Natural killer cell (primary cell): ENCODE results near the gene ZMIZ1. TPM values are rescaled to one million over a fixed set of nuclear protein-coding genes. Genes with fewer than 3 reads are reported as not detected.

Source experiments
- ATAC-seq, 3 donors: fragments of 150-1000 bp in 2 of 3; fragments of 200-7000 bp in 1 of 3; cut with Tn5 transposase; 1 replicate in 1 of 3; 2 replicates in 2 of 3; pipeline ENCODE4 v1.10.0; 2021; ENCODE audit warnings: mild to moderate bottlenecking in 2 of 3, moderate library complexity in 2 of 3
- DNase-seq, 2 donors: peaks; one replicate each; pipeline versions ENCODE4 v3.0.0 to v3.0.0-alpha.2; 2013 to 2021; ENCODE audit warnings: mixed read lengths in 1 of 2
- H3K27ac ChIP-seq: one replicate; pipeline ENCODE4 v1.5.1; 2013; ENCODE audit warnings: mild to moderate bottlenecking, low read length
- H3K27me3 ChIP-seq: one replicate; pipeline ENCODE4 v1.6.1; 2013; ENCODE audit warnings: low read length; ENCODE audit not compliant: control insufficient read depth, insufficient read depth
- H3K36me3 ChIP-seq: one replicate; pipeline ENCODE4 v1.6.1; 2013; ENCODE audit warnings: low read length; ENCODE audit not compliant: control insufficient read depth, insufficient read depth
- H3K4me1 ChIP-seq: one replicate; pipeline ENCODE4 v1.6.1; 2013; ENCODE audit warnings: low read length; ENCODE audit not compliant: control insufficient read depth, insufficient read depth
- H3K4me3 ChIP-seq: one replicate; pipeline ENCODE4 v1.5.1; 2013; ENCODE audit warnings: low read length
- H3K9me3 ChIP-seq: one replicate; pipeline ENCODE4 v1.6.1; 2013; ENCODE audit warnings: low read length; ENCODE audit not compliant: control insufficient read depth, insufficient read depth
- H3K27ac Mint-ChIP-seq, 2 donors: one replicate each; pipeline ENCODE4 v1.8.0; 2022; ENCODE audit warnings: mild to moderate bottlenecking in 2 of 2, mixed read lengths in 2 of 2, moderate library complexity in 1 of 2
- H3K27me3 Mint-ChIP-seq, 2 donors: one replicate each; pipeline ENCODE4 v1.8.0; 2022; ENCODE audit warnings: low read depth in 2 of 2, mixed read lengths in 2 of 2
- H3K36me3 Mint-ChIP-seq: one replicate; pipeline ENCODE4 v1.8.0; 2022; ENCODE audit warnings: mixed read lengths
- H3K4me1 Mint-ChIP-seq, 2 donors: one replicate each; pipeline ENCODE4 v1.8.0; 2022; ENCODE audit warnings: mixed read lengths in 2 of 2
- H3K4me3 Mint-ChIP-seq: one replicate; pipeline ENCODE4 v1.8.0; 2022; ENCODE audit warnings: mild to moderate bottlenecking, moderate library complexity, mixed read lengths
- H3K9me3 Mint-ChIP-seq, 2 donors: one replicate each; pipeline ENCODE4 v1.8.0; 2022; ENCODE audit warnings: mixed read lengths in 2 of 2
- WGBS: methylation state at CpG from one replicate; pipeline ENCODE4 v1.1.7; 2013; ENCODE audit warnings: missing lambda C conversion rate; ENCODE audit not compliant: insufficient coverage; 5-methylcytosine and 5-hydroxymethylcytosine counted together
- intact Hi-C: fragments of 100-400 bp; cut with micrococcal nuclease; formaldehyde crosslinking; loops from one replicate; pipeline ENCODE4 v1.14.2; 2022
- total RNA-seq, 4 donors: library from RNA; stranded (reverse); fragments of 120-200 nt in 1 of 4; gene quantifications; one replicate each; pipeline versions ENCODE4 v1.2.3 to v1.2.4, GENCODE V29; 2013 to 2022
- TF ChIP-seq, protein P1 (sequence below): fragments of 200-600 bp; IDR thresholded peaks from one replicate; pipeline ENCODE4 v1.8.0; 2022; ENCODE audit warnings: antibody characterized with exemption

ZMIZ1 gene
- total RNA-seq, 3 donors from 2014 or later (not counting 1 experiment from before 2014, with no cell fraction given), result 36.5 to 51.5 (median 37.9) TPM

DNA sequence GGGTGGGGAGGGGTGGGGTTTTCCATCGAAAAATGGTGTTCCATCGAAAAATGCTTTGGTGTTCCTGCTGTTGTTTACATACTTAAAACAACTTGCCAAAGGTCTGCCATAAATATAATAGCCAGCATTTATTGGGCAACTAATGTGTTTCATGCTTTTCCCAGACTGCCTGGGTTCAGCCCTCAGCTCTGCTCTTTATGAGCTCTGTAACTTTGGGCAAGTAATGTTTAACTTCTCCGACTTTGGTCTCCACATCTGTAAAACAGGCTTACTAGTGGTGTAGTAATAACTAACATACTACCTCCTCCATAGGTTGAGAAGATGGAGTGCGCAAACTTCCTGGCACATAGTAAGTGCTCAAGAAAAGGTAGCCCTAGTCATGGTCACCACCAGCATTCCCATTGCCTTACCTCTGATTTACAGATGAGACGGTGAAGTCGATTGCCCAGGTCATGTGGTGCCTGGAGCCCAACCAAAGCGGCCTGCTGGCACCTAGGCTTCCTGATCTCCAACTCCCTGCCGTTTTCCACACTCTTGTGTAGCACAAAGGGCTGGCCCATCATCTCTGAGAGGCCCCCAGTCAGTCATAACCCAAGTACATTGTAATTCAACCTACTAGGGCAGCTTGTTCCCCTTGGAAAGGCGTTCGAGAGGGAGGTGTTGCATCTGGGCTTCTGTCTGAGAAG is 8.9 kb downstream of the ZMIZ1 start:
- no peaks in the 10 kb centered on the region for H3K9me3 Mint-ChIP-seq
- ATAC-seq (no peak), DNase-seq (no peak)
- no peaks in the 10 kb centered on the region for H3K36me3 Mint-ChIP-seq
- no peak overlapping the region for H3K27ac Mint-ChIP-seq
- H3K27ac ChIP-seq, result no peak overlapping the region
- 88% methylated on average over 9 of the region's 10 CpGs for WGBS
- H3K27me3 ChIP-seq, result no peaks in the 10 kb centered on the region
- no peak overlapping the region for H3K4me3 ChIP-seq
- H3K27me3 Mint-ChIP-seq, result no peaks in the 10 kb centered on the region
- H3K4me1 Mint-ChIP-seq, result peaks cover 26 to 66% of the 10 kb centered on the region in 2 donors
- peaks cover 84% of the 10 kb centered on the region for H3K4me1 ChIP-seq
- no peaks in the 10 kb centered on the region for H3K36me3 ChIP-seq
- H3K4me3 Mint-ChIP-seq, result no peak overlapping the region
- TF ChIP-seq, protein P1, sequence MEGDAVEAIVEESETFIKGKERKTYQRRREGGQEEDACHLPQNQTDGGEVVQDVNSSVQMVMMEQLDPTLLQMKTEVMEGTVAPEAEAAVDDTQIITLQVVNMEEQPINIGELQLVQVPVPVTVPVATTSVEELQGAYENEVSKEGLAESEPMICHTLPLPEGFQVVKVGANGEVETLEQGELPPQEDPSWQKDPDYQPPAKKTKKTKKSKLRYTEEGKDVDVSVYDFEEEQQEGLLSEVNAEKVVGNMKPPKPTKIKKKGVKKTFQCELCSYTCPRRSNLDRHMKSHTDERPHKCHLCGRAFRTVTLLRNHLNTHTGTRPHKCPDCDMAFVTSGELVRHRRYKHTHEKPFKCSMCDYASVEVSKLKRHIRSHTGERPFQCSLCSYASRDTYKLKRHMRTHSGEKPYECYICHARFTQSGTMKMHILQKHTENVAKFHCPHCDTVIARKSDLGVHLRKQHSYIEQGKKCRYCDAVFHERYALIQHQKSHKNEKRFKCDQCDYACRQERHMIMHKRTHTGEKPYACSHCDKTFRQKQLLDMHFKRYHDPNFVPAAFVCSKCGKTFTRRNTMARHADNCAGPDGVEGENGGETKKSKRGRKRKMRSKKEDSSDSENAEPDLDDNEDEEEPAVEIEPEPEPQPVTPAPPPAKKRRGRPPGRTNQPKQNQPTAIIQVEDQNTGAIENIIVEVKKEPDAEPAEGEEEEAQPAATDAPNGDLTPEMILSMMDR, result no peak
- intact Hi-C loops, result no loop called here
- no peaks in the 10 kb centered on the region for H3K9me3 ChIP-seq

DNA sequence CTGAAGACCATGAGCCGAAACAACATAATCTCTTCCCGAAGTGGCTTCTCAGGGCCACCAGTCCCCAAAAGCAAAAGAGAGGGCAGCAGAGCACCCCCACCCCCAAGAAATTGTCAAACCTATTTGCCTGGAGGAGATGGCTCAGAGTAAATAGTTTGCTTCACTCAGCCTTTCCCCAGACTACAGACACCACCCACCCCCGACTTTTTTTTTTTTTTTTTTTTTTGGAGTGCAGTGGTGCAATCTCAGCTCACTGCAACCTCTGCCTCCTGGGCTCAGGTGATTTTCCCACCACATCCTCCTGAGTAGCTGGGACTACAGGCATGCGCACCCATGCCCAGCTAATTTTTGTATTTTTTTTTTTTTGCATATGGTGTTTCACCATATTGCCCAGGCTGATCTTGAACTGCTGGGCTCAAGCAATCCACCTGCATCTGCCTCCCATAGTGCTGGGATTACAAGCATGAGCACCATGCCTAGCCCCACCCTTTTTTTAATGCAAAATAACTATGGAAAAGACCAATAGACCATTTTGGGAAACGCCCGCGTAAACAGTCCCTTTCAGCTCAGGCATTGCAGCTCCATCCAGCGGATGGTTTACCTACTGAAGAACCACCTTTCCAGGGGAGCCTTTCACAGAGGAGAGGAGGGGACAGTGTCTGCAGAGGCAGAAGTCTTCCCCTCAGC is 9.7 kb downstream of the ZMIZ1 start:
- DNase-seq (no peak), ATAC-seq (no peak)
- no peak overlapping the region for H3K27ac Mint-ChIP-seq
- 87% methylated on average over 7 of the region's 8 CpGs for WGBS
- peaks cover 34 to 66% of the 10 kb centered on the region in 2 donors for H3K4me1 Mint-ChIP-seq
- H3K9me3 Mint-ChIP-seq, result no peaks in the 10 kb centered on the region
- peaks cover 84% of the 10 kb centered on the region for H3K4me1 ChIP-seq
- intact Hi-C loops, result no loop called here
- H3K9me3 ChIP-seq, result no peaks in the 10 kb centered on the region
- H3K27ac ChIP-seq, result no peak overlapping the region
- no peak overlapping the region for H3K4me3 ChIP-seq
- H3K4me3 Mint-ChIP-seq, result no peak overlapping the region
- no peaks in the 10 kb centered on the region for H3K36me3 Mint-ChIP-seq
- H3K27me3 Mint-ChIP-seq, result no peaks in the 10 kb centered on the region
- H3K27me3 ChIP-seq, result no peaks in the 10 kb centered on the region
- H3K36me3 ChIP-seq, result no peaks in the 10 kb centered on the region
- TF ChIP-seq, protein P1, result no peak

DNA sequence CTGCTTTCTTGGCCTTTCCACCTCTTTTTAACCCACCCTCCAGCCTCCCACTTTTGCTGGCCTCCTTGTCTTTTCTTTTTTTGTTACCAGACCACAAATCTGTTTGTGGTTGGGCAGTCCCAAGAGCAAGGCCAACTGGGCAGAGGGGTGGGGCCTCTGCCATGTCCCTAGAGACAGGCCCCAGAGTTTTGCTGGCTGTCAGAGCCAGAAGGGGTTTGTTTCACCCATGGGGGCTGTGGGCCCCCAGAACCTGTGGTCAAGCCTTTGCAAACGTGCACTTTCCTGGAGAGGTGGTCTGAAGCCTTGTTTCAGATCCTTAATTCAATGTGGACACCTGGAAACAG is 10.3 kb downstream of the ZMIZ1 start:
- no peaks in the 10 kb centered on the region for H3K27me3 Mint-ChIP-seq
- Histone ChIP-seq H3K27me3 (no peaks in the 10 kb centered on the region), H3K36me3 (no peaks in the 10 kb centered on the region), H3K4me1 (peaks cover 84% of the 10 kb centered on the region), H3K27ac (no peak overlapping the region), H3K4me3 (no peak overlapping the region), H3K9me3 (no peaks in the 10 kb centered on the region)
- H3K4me1 Mint-ChIP-seq, result peaks cover 38 to 69% of the 10 kb centered on the region in 2 donors
- TF ChIP-seq, protein P1, result no peak
- no peaks in the 10 kb centered on the region for H3K9me3 Mint-ChIP-seq
- ATAC-seq (no peak), DNase-seq (no peak)
- H3K36me3 Mint-ChIP-seq, result no peaks in the 10 kb centered on the region
- 10% methylated on average over 1 of the region's 1 CpG for WGBS
- H3K4me3 Mint-ChIP-seq, result no peak overlapping the region
- intact Hi-C loops, result no loop called here
- H3K27ac Mint-ChIP-seq, result no peak overlapping the region
